ENCODE measurements around the gene TENM4.

DNA sequence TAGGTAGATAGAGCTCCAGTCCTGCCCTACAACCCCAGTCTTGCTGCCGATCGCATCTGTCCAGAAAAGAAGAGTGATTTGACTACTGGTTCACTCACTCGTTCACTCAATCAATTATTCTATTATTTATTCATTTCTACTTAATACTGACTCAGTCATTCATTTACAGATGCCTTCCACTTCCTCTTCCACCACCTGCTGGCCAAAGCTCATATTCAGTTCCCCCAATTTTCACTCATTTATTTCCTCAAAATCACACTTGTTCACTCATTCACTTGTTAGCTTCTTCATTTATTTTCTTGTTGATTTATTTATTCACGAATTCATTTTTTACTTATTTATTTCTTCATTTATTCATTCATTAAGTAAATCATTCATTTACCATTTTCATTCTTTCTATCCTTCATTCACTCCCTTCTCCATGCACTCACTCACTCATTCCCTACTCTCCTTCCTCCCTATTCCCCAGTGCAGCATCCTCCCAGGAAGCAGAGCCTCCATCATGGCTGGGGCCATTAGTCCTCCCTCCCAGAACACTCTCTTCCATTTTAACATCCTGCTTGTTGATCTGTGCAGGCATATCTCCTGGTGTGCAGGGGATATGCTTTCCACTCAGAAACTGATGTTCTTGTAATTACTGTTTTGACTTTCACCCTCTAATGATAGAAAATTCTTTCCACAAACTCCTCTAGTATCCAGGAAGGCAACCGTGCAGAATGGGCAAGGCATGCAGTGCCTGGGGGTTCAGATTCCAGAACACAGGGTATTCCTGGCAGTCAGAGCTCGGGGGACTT is 281.0 kb downstream of the TENM4 start:
- TF ChIP-seq SP1 (IDR thresholded peaks at IDR 0.05), result no peak
- TF ChIP-seq ZNF384 (IDR thresholded peaks at IDR 0.05), result no peak
- no peak for TF ChIP-seq FOXK2 (IDR thresholded peaks at IDR 0.05)
- TF ChIP-seq TARDBP (IDR thresholded peaks at IDR 0.05), result no peak
- no peak for TF ChIP-seq L3MBTL2 (conservative IDR thresholded peaks at IDR 0.05)
- TF ChIP-seq HDGF (IDR thresholded peaks at IDR 0.05; ENCODE audit: borderline replicate concordance), result no peak
- no peak for TF ChIP-seq NFRKB (IDR thresholded peaks at IDR 0.05)
- no peak for TF ChIP-seq BHLHE40 (IDR thresholded peaks at IDR 0.05; ENCODE audit: borderline replicate concordance)
- no peak for TF ChIP-seq ELF4 (IDR thresholded peaks at IDR 0.05)
- no peak for TF ChIP-seq LEF1 (IDR thresholded peaks at IDR 0.05; ENCODE audit: borderline replicate concordance)
- no peak for TF ChIP-seq ARNT (IDR thresholded peaks at IDR 0.05)
- TF ChIP-seq FOXM1 (IDR thresholded peaks at IDR 0.05; ENCODE audit: borderline replicate concordance), result no peak
- TF ChIP-seq, protein P1, sequence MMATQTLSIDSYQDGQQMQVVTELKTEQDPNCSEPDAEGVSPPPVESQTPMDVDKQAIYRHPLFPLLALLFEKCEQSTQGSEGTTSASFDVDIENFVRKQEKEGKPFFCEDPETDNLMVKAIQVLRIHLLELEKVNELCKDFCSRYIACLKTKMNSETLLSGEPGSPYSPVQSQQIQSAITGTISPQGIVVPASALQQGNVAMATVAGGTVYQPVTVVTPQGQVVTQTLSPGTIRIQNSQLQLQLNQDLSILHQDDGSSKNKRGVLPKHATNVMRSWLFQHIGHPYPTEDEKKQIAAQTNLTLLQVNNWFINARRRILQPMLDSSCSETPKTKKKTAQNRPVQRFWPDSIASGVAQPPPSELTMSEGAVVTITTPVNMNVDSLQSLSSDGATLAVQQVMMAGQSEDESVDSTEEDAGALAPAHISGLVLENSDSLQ (IDR thresholded peaks at IDR 0.05), result no peak
- no peak for TF ChIP-seq SUZ12 (IDR thresholded peaks at IDR 0.05)

All from HEK293T (cell line).